ENCODE measurements around the gene FAM3A. TPM values are rescaled to one million over a fixed set of nuclear protein-coding genes. Genes with fewer than 3 reads are reported as not detected.

Gene FAM3A
- polyA plus RNA-seq, 4 donors, result 28.3 to 44.5 (median 37.2) TPM

DNA sequence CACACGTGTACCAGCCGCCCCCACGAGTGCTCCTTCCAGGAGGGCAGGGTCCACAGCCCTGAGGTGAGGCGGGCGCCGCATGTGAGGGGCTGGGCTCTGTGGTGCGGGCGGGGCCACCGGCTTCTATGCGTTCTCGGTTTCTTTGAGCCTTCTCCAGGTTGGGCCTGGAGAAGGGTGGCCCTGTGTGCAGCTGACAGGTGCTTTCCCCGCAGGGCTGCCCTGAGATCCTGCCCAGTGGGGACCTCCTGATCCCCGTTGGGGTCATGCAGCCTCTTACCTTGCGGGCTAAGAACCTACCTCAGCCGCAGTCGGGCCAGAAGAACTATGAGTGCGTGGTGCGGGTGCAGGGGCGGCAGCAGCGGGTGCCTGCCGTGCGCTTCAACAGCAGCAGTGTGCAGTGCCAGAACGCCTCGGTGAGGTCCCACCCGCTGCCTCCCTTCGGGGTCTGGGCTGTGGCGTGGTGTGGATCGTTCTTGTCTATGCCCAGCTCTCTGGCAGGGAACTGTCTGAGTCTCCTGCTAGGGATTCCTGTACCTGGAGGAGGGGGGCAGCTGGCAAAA lies 51.1 kb downstream of the FAM3A start:
- no peak for DNase-seq (ENCODE audit: low read depth in 4 of 4, low spot score in 3 of 4)

DNA sequence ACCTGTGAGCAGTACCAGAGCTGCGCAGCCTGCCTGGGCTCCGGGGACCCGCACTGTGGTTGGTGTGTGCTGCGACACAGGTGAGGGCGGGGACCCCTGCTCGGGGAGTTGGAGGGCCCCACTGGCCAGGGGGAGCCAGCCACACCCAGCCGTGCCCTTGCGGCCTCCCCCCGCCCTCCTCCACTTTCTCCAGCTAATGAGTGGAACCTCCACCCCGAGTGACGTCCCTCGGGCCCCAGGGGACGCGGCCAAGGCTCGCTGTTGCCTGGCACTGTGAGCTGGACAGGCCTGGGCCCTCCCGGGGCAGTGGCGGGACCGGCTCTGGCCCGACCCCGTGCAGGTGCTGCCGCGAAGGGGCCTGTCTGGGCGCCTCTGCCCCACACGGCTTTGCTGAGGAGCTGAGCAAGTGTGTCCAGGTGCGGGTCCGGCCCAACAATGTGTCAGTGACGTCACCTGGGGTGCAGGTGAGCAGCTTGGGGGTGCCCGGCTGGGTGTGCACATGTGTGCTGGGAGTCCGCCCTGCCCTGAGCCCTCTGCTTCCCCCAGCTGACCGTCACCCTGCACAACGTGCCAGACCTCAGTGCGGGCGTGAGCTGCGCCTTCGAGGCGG lies 52.3 kb downstream of the FAM3A start:
- DNase-seq (ENCODE audit: low read depth in 4 of 4, low spot score in 3 of 4), result no peak

DNA sequence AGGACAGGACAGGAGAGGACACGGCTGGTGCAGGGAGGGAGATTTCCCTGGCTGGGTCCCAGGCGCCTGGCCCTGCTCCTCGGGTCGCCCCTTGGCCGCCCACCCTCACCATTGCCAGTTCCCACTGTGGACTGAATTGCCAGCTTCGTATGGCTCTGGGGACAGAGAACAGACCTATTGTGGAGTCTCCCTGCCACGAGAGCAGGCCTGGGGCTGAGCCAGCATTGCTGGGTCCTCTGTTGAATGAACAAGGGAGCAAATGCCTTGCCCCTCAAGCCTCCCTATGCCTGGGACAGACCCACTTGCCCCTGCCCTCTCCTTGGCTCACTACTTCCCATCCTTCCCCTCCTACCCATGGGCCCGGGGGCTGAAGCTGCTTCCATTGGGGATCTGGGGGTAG lies 53.6 kb downstream of the FAM3A start:
- DNase-seq (ENCODE audit: low read depth in 4 of 4, low spot score in 3 of 4), result no peak

DNA sequence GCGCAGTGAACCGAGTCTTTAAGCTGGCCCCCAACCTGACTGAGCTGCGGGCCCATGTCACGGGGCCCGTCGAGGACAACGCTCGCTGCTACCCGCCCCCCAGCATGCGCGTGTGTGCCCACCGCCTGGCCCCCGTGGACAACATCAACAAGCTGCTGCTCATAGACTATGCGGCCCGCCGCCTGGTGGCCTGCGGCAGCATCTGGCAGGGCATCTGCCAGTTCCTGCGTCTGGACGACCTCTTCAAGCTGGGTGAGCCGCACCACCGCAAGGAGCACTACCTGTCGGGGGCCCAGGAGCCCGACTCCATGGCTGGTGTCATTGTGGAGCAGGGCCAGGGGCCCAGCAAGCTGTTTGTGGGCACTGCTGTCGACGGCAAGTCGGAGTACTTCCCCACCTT lies 55.7 kb downstream of the FAM3A start:
- DNase-seq (ENCODE audit: low read depth in 4 of 4, low spot score in 3 of 4), result no peak

DNA sequence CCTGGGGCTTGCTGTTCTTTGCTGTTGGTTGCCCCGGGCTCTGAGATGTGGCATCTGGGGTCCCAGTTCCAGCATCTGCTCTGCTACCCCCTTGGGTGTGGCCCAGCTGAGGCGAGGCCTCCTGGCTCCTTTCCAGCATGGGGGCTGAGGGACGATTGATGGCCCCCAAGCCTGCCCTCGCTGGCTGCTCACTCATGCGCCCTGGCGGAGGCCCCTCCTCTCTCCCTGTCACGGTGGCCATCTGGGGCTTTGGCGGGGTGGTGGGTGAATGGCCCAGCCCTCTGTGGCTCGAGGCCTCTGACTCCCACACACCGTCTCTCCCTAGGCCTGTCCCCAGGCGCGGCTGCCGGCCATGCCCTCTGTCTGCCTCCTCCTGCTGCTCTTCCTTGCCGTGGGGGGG lies 56.2 kb downstream of the FAM3A start:
- DNase-seq (ENCODE audit: low read depth in 4 of 4, low spot score in 3 of 4), result no peak

DNA sequence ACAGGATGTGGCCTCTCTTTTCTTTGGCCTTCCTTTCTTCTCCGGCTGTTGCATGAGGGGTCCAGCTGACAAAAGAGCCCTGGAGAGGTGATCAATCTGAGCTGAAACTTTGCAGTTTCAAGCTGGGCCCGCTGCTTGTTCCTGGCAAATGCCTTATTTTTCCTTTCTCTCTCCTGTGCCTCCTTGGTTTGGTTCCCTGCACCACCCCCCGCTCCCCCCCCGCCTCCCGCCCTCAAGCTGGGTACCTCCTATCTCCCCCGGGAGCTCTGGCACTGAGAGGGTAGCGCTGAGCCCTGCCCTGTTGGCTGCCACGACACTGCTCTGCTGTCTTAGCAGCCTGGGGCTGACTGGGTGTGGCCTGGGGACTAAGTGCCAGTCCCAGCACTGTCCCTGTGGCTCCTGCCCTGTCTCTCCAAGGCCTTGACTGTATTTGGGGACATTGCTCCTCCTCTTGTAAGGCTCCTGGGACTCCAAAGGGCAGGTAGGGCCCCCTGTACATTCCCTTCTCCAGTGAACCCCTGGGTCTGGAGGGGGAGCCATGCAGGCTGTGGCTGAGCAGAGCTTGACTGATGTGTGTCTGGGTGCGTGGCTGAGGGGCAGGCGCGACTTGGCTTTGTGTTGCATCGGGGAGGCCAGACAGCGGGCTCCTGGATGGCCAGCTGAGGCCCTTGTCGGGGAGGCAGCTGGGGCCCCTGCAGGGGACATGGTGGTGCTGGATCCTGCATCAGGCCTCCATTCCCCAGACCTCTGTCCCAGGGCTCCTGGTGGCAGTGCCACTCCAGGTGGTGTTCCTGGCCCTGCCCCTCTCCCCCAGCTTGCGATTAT lies 56.9 kb downstream of the FAM3A start:
- no peak for DNase-seq (ENCODE audit: low read depth in 4 of 4, low spot score in 3 of 4)

DNA sequence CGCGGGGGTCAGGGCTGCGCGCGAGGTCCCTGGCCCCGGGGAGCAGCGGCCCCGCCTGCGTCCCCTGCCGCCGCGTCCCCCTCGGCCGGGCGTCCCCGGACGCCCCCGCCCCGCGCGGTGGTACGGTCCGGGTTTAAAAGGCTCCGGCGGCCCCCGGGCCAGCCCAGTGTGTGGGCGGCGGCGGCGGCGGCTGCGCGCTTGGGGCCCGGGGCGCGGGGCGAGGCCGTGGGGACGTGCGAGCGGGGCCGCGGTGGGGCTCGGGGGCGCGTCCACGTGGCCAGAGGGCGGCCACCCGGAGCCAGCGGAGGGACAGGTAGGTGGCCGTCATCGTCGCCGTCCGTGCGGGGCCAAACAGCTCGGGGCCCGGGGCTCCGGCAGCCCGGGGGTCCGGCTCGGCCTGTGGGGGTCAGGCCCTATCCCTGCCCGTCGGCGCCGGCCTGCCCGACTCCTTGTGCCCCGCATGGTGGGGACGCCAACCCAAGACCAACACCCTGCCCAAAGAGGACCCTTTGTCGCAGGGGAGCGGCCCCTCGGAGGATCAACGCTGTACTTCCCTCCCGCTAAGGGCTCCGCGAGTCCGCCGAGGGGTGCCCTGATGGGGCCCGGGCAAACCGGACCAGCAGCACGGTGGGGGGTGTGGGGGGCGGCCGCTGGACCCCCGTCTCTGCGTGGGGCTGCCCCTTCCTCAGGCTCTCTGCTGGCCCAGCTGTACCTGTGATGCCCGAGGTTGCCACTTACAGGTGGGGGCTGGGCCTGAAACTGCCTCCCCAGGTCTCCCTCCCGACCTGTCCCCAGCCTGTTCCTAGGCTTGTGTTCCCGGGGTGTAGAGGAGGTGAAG lies 57.7 kb downstream of the FAM3A start, which contains the start of gene PLXNA3:
Gene PLXNA3, plus strand, starts transcription at position 166 of the 838 bp plus-strand sequence. CDS start 1,903 bp downstream, outside the sequence.
- no peak for DNase-seq (ENCODE audit: low read depth in 4 of 4, low spot score in 3 of 4)

DNA sequence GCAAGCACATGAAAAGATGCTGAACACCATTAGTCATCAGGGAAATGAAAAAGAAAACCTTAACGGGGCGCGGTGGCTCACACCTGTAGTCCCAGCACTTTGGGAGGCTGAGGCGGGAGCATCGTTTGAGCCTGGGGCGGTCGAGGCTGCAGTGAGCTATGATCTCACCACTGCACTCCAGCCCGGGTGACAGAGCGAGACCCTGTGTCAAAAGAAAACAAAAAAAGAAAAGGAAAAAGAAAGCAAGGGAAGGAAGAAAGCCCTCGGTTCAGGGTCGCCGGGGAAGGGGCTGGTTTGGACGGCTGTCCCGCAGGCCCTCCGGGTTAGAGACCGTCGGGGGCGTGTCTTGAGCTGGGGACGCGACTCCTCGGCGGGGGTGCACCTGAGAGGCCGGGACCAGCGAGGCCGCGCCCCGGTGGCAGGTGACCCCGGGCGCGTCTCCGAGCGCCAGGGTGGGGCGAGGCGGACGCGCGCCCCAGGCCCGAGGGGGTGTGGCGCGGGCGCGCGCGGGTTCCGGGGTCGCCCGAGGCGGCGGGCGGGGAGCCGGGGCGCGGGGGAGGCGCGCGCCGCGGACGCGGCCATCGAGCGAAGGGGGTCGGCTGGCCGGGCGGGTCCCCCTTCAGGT lies 58.4 kb downstream of the FAM3A start:
- no peak for DNase-seq (ENCODE audit: low read depth in 4 of 4, low spot score in 3 of 4)

Other genes with a start within 250 kb of the FAM3A start
- gene TEX28, start 221.1 kb downstream of the FAM3A start, polyA plus RNA-seq (ENCODE audit: insufficient read length in 4 of 4), result not detected
- gene TKTL1, start 220.4 kb downstream of the FAM3A start, polyA plus RNA-seq (ENCODE audit: insufficient read length in 4 of 4), result under 1 TPM; 0.26 to 0.91 (median 0.45) TPM
- 100 to 1,000 TPM; 393 to 586 (median 423) TPM for gene FLNA, start 141.6 kb downstream of the FAM3A start, polyA plus RNA-seq (ENCODE audit: insufficient read length in 4 of 4)
- 10 to 100 TPM; 68.7 to 96.7 (median 74.0) TPM for gene EMD, start 136.9 kb downstream of the FAM3A start, polyA plus RNA-seq (ENCODE audit: insufficient read length in 4 of 4)
- gene RPL10, start 117.9 kb downstream of the FAM3A start, polyA plus RNA-seq (ENCODE audit: insufficient read length in 4 of 4), result 1,000 to 10,000 TPM; 2,815 to 4,008 (median 3,095) TPM
- 10 to 100 TPM; 10.5 to 16.1 (median 14.1) TPM for gene DNASE1L1, start 107.0 kb downstream of the FAM3A start, polyA plus RNA-seq (ENCODE audit: insufficient read length in 4 of 4)
- gene TAFAZZIN, start 104.7 kb downstream of the FAM3A start, polyA plus RNA-seq (ENCODE audit: insufficient read length in 4 of 4), result 10 to 100 TPM; 26.3 to 36.4 (median 30.8) TPM
- gene ATP6AP1, start 87.6 kb downstream of the FAM3A start, polyA plus RNA-seq (ENCODE audit: insufficient read length in 4 of 4), result 100 to 1,000 TPM; 155 to 184 (median 168) TPM
- 100 to 1,000 TPM; 118 to 136 (median 132) TPM for gene GDI1, start 79.1 kb downstream of the FAM3A start, polyA plus RNA-seq (ENCODE audit: insufficient read length in 4 of 4)
- gene FAM50A, start 72.1 kb downstream of the FAM3A start, polyA plus RNA-seq (ENCODE audit: insufficient read length in 4 of 4), result 10 to 100 TPM; 47.2 to 55.8 (median 51.6) TPM
- gene PLXNA3, start 58.0 kb downstream of the FAM3A start, polyA plus RNA-seq (ENCODE audit: insufficient read length in 4 of 4), result 10 to 100 TPM; 38.6 to 50.2 (median 47.5) TPM
- gene LAGE3, start 37.0 kb downstream of the FAM3A start, polyA plus RNA-seq (ENCODE audit: insufficient read length in 4 of 4), result 10 to 100 TPM; 10.7 to 20.1 (median 12.4) TPM
- 10 to 100 TPM; 27.7 to 34.8 (median 30.2) TPM for gene UBL4A, start 29.6 kb downstream of the FAM3A start, polyA plus RNA-seq (ENCODE audit: insufficient read length in 4 of 4)
- gene SLC10A3, start 25.6 kb downstream of the FAM3A start, polyA plus RNA-seq (ENCODE audit: insufficient read length in 4 of 4), result 10 to 100 TPM; 19.3 to 27.6 (median 19.6) TPM
- 10 to 100 TPM; 38.0 to 43.2 (median 41.0) TPM for gene G6PD, start 30.6 kb upstream of the FAM3A start, polyA plus RNA-seq (ENCODE audit: insufficient read length in 4 of 4)
- 10 to 100 TPM; 15.2 to 20.1 (median 16.7) TPM for gene IKBKG, start 31.4 kb upstream of the FAM3A start, polyA plus RNA-seq (ENCODE audit: insufficient read length in 4 of 4)
- not detected for gene CTAG1A, start 68.9 kb upstream of the FAM3A start, polyA plus RNA-seq (ENCODE audit: insufficient read length in 4 of 4)
- gene CTAG1B, start 103.0 kb upstream of the FAM3A start, polyA plus RNA-seq (ENCODE audit: insufficient read length in 4 of 4), result not detected
- gene CTAG2, start 137.3 kb upstream of the FAM3A start, polyA plus RNA-seq (ENCODE audit: insufficient read length in 4 of 4), result not detected
- 1 to 10 TPM; 1.5 to 3.2 (median 2.4) TPM for gene GAB3, start 234.8 kb upstream of the FAM3A start, polyA plus RNA-seq (ENCODE audit: insufficient read length in 4 of 4)
- gene DKC1, start 246.6 kb upstream of the FAM3A start, polyA plus RNA-seq (ENCODE audit: insufficient read length in 4 of 4), result 10 to 100 TPM; 49.1 to 62.9 (median 59.5) TPM